H1 (cell line): ENCODE measurements around the gene DNAAF3. TPM values are rescaled to one million over a fixed set of nuclear protein-coding genes. Genes with fewer than 3 reads are reported as not detected.

ENCODE experiments used
- CTCF ChIA-PET: fragments of 300-600 bp; sonication (Branson Sonifier 250); formaldehyde crosslinking; loops from one replicate; lab custom pipeline; 2021; ENCODE audit not compliant: partially characterized antibody; lab: Charles Lee
- POLR2A ChIA-PET: fragments of 300-600 bp; sonication (Branson Sonifier 250); formaldehyde crosslinking; loops from one replicate; lab custom pipeline; 2021; ENCODE audit warnings: inconsistent platforms; ENCODE audit not compliant: partially characterized antibody; lab: Charles Lee
- DNase-seq, 2 experiments: peaks; one replicate each; pipeline versions ENCODE4 v3.0.0 to v3.0.0-alpha.2; 2010 to 2022; ENCODE audit warnings: low spot score in 2 of 2, low read depth in 1 of 2, mixed read lengths in 1 of 2
- FAIRE-seq: peaks from 2 replicates; lab custom pipeline; 2011; peaks lifted over from hg19 to GRCh38; lab: Jason Lieb, UNC
- H2AFZ ChIP-seq: 2 replicates; pipeline ENCODE4 v1.8.1; 2012; ENCODE audit warnings: low read length, inconsistent platforms
- H2AK5ac ChIP-seq: 2 replicates; pipeline ENCODE4 v1.6.1; 2013; ENCODE audit warnings: low read depth, low read length
- H2BK120ac ChIP-seq: replicated peaks from 2 replicates; pipeline ENCODE3; 2013; ENCODE audit warnings: low read depth, low read length, inconsistent platforms
- H2BK12ac ChIP-seq: 2 replicates; pipeline ENCODE4 v1.6.1; 2013; ENCODE audit warnings: low read depth, low read length
- H2BK15ac ChIP-seq: 2 replicates; pipeline ENCODE4 v1.6.1; 2013; ENCODE audit warnings: low read length
- H2BK20ac ChIP-seq: 2 replicates; pipeline ENCODE4 v1.6.1; 2013; ENCODE audit warnings: low read length
- H2BK5ac ChIP-seq: 2 replicates; pipeline ENCODE4 v1.6.1; 2013; ENCODE audit warnings: low read depth, low read length
- H3K14ac ChIP-seq: 2 replicates; pipeline ENCODE4 v1.6.1; 2013; ENCODE audit warnings: inconsistent platforms; ENCODE audit not compliant: insufficient read length
- H3K18ac ChIP-seq: 2 replicates; pipeline ENCODE4 v1.6.1; 2013; ENCODE audit warnings: low read length; ENCODE audit errors: extremely low read depth
- H3K23ac ChIP-seq: 2 replicates; pipeline ENCODE4 v1.6.1; 2013; ENCODE audit warnings: inconsistent platforms; ENCODE audit not compliant: insufficient read length
- H3K23me2 ChIP-seq: 2 replicates; pipeline ENCODE4 v1.6.1; 2013; ENCODE audit warnings: low read depth, low read length
- H3K27ac ChIP-seq: 2 replicates; pipeline ENCODE4 v1.6.1; 2011; ENCODE audit warnings: low read depth, low read length, inconsistent platforms
- H3K27me3 ChIP-seq, 4 experiments: replicated peaks in 1 of 4; 1 replicate in 1 of 4; 2 replicates in 3 of 4; pipeline versions ENCODE4 v1.6.1 to v1.8.1; 2011 to 2013; ENCODE audit warnings: low read length in 3 of 4, mild to moderate bottlenecking in 3 of 4, inconsistent platforms in 2 of 4, mixed read lengths in 2 of 4, moderate library complexity in 1 of 4; ENCODE audit not compliant: control insufficient read depth in 3 of 4, insufficient read depth in 3 of 4; ENCODE audit errors: extremely low read depth in 1 of 4
- H3K36me3 ChIP-seq, 4 experiments: 2 replicates each; pipeline versions ENCODE4 v1.6.1 to v1.8.1; 2011 to 2013; ENCODE audit warnings: mild to moderate bottlenecking in 4 of 4, low read length in 3 of 4, moderate library complexity in 2 of 4, control low read depth in 1 of 4, inconsistent platforms in 1 of 4; ENCODE audit not compliant: insufficient read depth in 4 of 4, control insufficient read depth in 2 of 4
- H3K4ac ChIP-seq: replicated peaks from 2 replicates; pipeline ENCODE3; 2013; ENCODE audit warnings: low read length, low read depth, mixed read lengths, inconsistent platforms; ENCODE audit not compliant: insufficient read length
- H3K4me1 ChIP-seq, 4 experiments: replicated peaks in 1 of 4; 1 replicate in 1 of 4; 2 replicates in 3 of 4; pipeline versions ENCODE4 v1.6.1 to v1.8.1; 2011 to 2013; ENCODE audit warnings: low read length in 3 of 4, inconsistent platforms in 2 of 4, mixed read lengths in 1 of 4; ENCODE audit not compliant: insufficient read depth in 4 of 4, control insufficient read depth in 3 of 4
- H3K4me2 ChIP-seq, 2 experiments: 2 replicates each; pipeline versions ENCODE4 v1.6.1 to v1.8.1; 2011 to 2013; ENCODE audit warnings: low read depth in 2 of 2, low read length in 2 of 2, control low read depth in 1 of 2, inconsistent platforms in 1 of 2, mild to moderate bottlenecking in 1 of 2; ENCODE audit not compliant: insufficient read depth in 1 of 2
- H3K4me3 ChIP-seq, 4 experiments: fragments of 200-600, 300-600 bp in 1 of 4; sonication (generic), shearing (Covaris generic), sonication (Bioruptor Twin) in 1 of 4; 2 replicates each; pipeline versions ENCODE4 v1.5.1 to v1.8.1; 2011 to 2016; ENCODE audit warnings: low read length in 4 of 4, low read depth in 3 of 4, control low read depth in 2 of 4, inconsistent platforms in 2 of 4, mild to moderate bottlenecking in 2 of 4, mixed read lengths in 1 of 4, moderate library complexity in 1 of 4; ENCODE audit not compliant: insufficient read depth in 2 of 4; ENCODE audit errors: extremely low read depth in 1 of 4
- H3K56ac ChIP-seq: replicated peaks from 2 replicates; pipeline ENCODE3; 2013; ENCODE audit warnings: low read depth, mild to moderate bottlenecking, mixed read lengths, low read length, inconsistent platforms; ENCODE audit not compliant: insufficient read length
- H3K79me1 ChIP-seq: 2 replicates; pipeline ENCODE4 v1.6.1; 2013; ENCODE audit warnings: low read depth, low read length, control low read depth
- H3K79me2 ChIP-seq, 2 experiments: 2 replicates each; pipeline versions ENCODE4 v1.6.1 to v1.8.1; 2012 to 2013; ENCODE audit warnings: low read length in 2 of 2, mild to moderate bottlenecking in 2 of 2, inconsistent platforms in 1 of 2; ENCODE audit not compliant: insufficient read depth in 2 of 2, control insufficient read depth in 1 of 2
- H3K9ac ChIP-seq, 4 experiments: replicated peaks in 1 of 4; 1 replicate in 1 of 4; 2 replicates in 3 of 4; pipeline versions ENCODE4 v1.6.1 to v1.8.1; 2011 to 2013; ENCODE audit warnings: low read depth in 3 of 4, low read length in 3 of 4, control low read depth in 2 of 4, mild to moderate bottlenecking in 2 of 4, moderate library complexity in 2 of 4, inconsistent platforms in 1 of 4; ENCODE audit errors: extremely low read depth in 1 of 4
- H3K9me3 ChIP-seq, 2 experiments: 2 replicates each; pipeline versions ENCODE4 v1.6.1 to v1.8.1; 2012 to 2013; ENCODE audit warnings: mild to moderate bottlenecking in 2 of 2, moderate library complexity in 2 of 2, control low read depth in 1 of 2, inconsistent platforms in 1 of 2, low read depth in 1 of 2, low read length in 1 of 2, mixed read lengths in 1 of 2; ENCODE audit not compliant: insufficient read depth in 2 of 2
- H4K20me1 ChIP-seq, 2 experiments: replicated peaks in 1 of 2; 2 replicates each; pipeline versions ENCODE3 to v1.8.1; 2011 to 2013; ENCODE audit warnings: inconsistent platforms in 2 of 2, low read length in 2 of 2, mild to moderate bottlenecking in 1 of 2; ENCODE audit not compliant: insufficient read depth in 2 of 2, control insufficient read depth in 1 of 2
- H4K5ac ChIP-seq: 2 replicates; pipeline ENCODE4 v1.6.1; 2013; ENCODE audit warnings: low read length, low read depth, mixed read lengths, inconsistent platforms; ENCODE audit not compliant: insufficient read length
- H4K8ac ChIP-seq: 2 replicates; pipeline ENCODE4 v1.8.0; 2013; ENCODE audit warnings: mild to moderate bottlenecking, moderate library complexity, low read length, inconsistent platforms; ENCODE audit not compliant: insufficient read depth; ENCODE audit errors: extremely low read depth
- H4K91ac ChIP-seq: replicated peaks from 2 replicates; pipeline ENCODE3; 2013; ENCODE audit warnings: low read length, mixed read lengths, inconsistent platforms; ENCODE audit not compliant: insufficient read length
- ASH2L ChIP-seq: fragments of 200-600, 300-600 bp; sonication (generic); IDR thresholded peaks from one replicate; pipeline ENCODE4 v1.7.1; 2017; ENCODE audit warnings: low read length
- ATF3 ChIP-seq: IDR thresholded peaks from 2 replicates; pipeline ENCODE4 v1.6.1; 2011; ENCODE audit warnings: low read depth, mild to moderate bottlenecking, low read length; ENCODE audit not compliant: insufficient read depth
- CTCF ChIP-seq, 3 experiments: IDR thresholded peaks; 1 replicate in 2 of 3; 2 replicates in 1 of 3; pipeline versions ENCODE4 v1.5.1 to v1.6.1; 2011; ENCODE audit warnings: low read length in 3 of 3, mild to moderate bottlenecking in 3 of 3, inconsistent platforms in 2 of 3, low read depth in 1 of 3, moderate library complexity in 1 of 3; ENCODE audit not compliant: insufficient read depth in 1 of 3; ENCODE audit errors: control extremely low read depth in 1 of 3
- HDAC2 ChIP-seq, 2 experiments: fragments of 300-600 bp in 1 of 2; sonication (generic) in 1 of 2; IDR thresholded peaks; 2 replicates each; pipeline ENCODE4 v1.6.1; 2011 to 2012; ENCODE audit warnings: low read depth in 2 of 2, low read length in 2 of 2, mild to moderate bottlenecking in 2 of 2, moderate library complexity in 2 of 2, borderline replicate concordance in 1 of 2, inconsistent platforms in 1 of 2
- KDM4A ChIP-seq: IDR thresholded peaks from one replicate; pipeline ENCODE4 v1.7.1; 2012; ENCODE audit warnings: low read depth, mild to moderate bottlenecking, moderate library complexity, low read length, inconsistent platforms; ENCODE audit not compliant: severe bottlenecking
- MAFK ChIP-seq: IDR thresholded peaks from 2 replicates; pipeline ENCODE4 v1.6.1; 2012; ENCODE audit warnings: low read depth, mild to moderate bottlenecking, improper control_type of control experiment, low read length
- RAD21 ChIP-seq, 2 experiments: IDR thresholded peaks in 1 of 2; conservative IDR thresholded peaks in 1 of 2; 2 replicates each; pipeline ENCODE4 v1.6.1; 2011; ENCODE audit warnings: low read depth in 2 of 2, low read length in 2 of 2, improper control_type of control experiment in 1 of 2, inconsistent platforms in 1 of 2, mild to moderate bottlenecking in 1 of 2, moderate library complexity in 1 of 2
- WGBS, 2 experiments: shearing (Covaris generic) in 1 of 2; methylation state at CpG; one replicate each; pipeline versions ENCODE4 v1.1.6 to v1.1.7; 2013 to 2015; ENCODE audit warnings: low lambda C conversion rate in 2 of 2, mixed read lengths in 2 of 2, inconsistent platforms in 1 of 2, low coverage in 1 of 2, missing lambda C conversion rate in 1 of 2; ENCODE audit not compliant: insufficient replicate concordance in 2 of 2, insufficient coverage in 1 of 2, insufficient read length in 1 of 2; ENCODE audit errors: extremely low coverage in 1 of 2, missing lambda C conversion rate in 1 of 2; 5-methylcytosine and 5-hydroxymethylcytosine counted together
- polyA plus RNA-seq, 7 experiments: library from polyadenylated mRNA; depleted of rRNA in 3 of 7; stranded (reverse) in 5 of 7; unstranded in 2 of 7; fragments of >200 nt in 5 of 7; fragments of 200-250 nt in 2 of 7; gene quantifications; 1 replicate in 5 of 7; 2 replicates in 1 of 7; 4 replicates in 1 of 7; pipeline versions ENCODE4 v1.2.1 to v1.2.3, GENCODE V29; 2011 to 2013; ENCODE audit warnings: missing spikeins in 2 of 7, mixed read lengths in 2 of 7
- total RNA-seq: library from RNA; stranded (reverse); fragmentation: NEBNext Ultra II Directional; extraction: Animal tissue kit (Norgen Biotek cat#: 25700); gene quantifications from 2 replicates; pipeline ENCODE4 v1.2.1, GENCODE V29; 2021

The DNAAF3 gene
- total and polyA plus RNA-seq, 2 of the 8 experiments (the other 6 are each of a cell fraction or from before 2014, with no cell fraction given): 5.4 to 8.0 TPM

GRCh38 chr19:55146705-55147273, 19.6 kb downstream of the DNAAF3 start:
- POLR2A ChIA-PET: interaction anchor here (0.5 to 2.9 kb wide), 27 partner anchors 10 to 453 kb away, joined by 3 to 19 read pairs (median 3); partner anchors contain the start of genes FIZ1, HSPBP1, PPP1R12C and PPP6R1
- peak overlapping the region in 1 of 4 experiments; percentile 38; a peak in 1 of 7 replicates for H3K9ac ChIP-seq
- CTCF ChIA-PET: interaction anchor here (0.6 to 3.4 kb wide), 19 partner anchors 9 to 486 kb away, joined by 3 to 40 read pairs (median 5); partner anchors contain the start of genes DNAAF3, PPP1R12C and TNNI3
- TF ChIP-seq ASH2L (peak; percentile 40), CTCF (IDR thresholded peaks at IDR 0.05; ENCODE audit: control extremely low read depth in 1 of 3, insufficient read depth in 1 of 3, low read depth in 1 of 3, low read length in 3 of 3) (peak in 2 of 3 experiments; percentile 10 to 14; a peak in 1 of 4 replicates), HDAC2 (IDR thresholded peaks at IDR 0.05; ENCODE audit: borderline replicate concordance in 1 of 2, low read depth in 2 of 2, low read length in 2 of 2) (peak in 1 of 2 experiments; percentile 55; a peak in 1 of 4 replicates), KDM4A (peak; percentile 92), ATF3 (no peak), MAFK (no peak), RAD21 (IDR thresholded peaks at IDR 0.05 in 1 of 2, conservative IDR thresholded peaks at IDR 0.05 in 1 of 2; ENCODE audit: low read depth in 2 of 2, low read length in 2 of 2) (no peak)

More at GRCh38 chr19:55146705-55147273, 19.6 kb downstream of the DNAAF3 start:
- H2BK120ac ChIP-seq: no peak overlapping the region
- no peaks in the 10 kb centered on the region for H3K27me3 ChIP-seq
- peaks cover 0 to 5% (median 1%) of the 10 kb centered on the region in 4 experiments; a peak in 2 of 8 replicates for H3K36me3 ChIP-seq
- peak overlapping the region; percentile 90 for H3K56ac ChIP-seq
- WGBS, 2 experiments: 3% methylated on average over 14 of the region's 27 CpGs; no CpG with 5 or more reads in 1 of the 2 experiments
- peak overlapping the region; percentile 87; the same call in 1 of the 2 replicates for H2BK5ac ChIP-seq
- peak overlapping the region; percentile 66 for H3K4ac ChIP-seq
- H4K91ac ChIP-seq: peak overlapping the region; percentile 98
- peaks cover 6 to 24% (median 13%) of the 10 kb centered on the region in 4 experiments for H3K4me1 ChIP-seq
- H3K14ac ChIP-seq: no peak overlapping the region
- H3K23ac ChIP-seq: no peak overlapping the region
- H2BK12ac ChIP-seq: peak overlapping the region; percentile 60; the same call in 1 of the 2 replicates
- H3K4me2 ChIP-seq: peak overlapping the region; percentile 68 to 70
- H3K18ac ChIP-seq: peak overlapping the region; percentile 97
- peak overlapping the region; percentile 91 for H4K5ac ChIP-seq
- FAIRE-seq (peak; percentile 69), DNase-seq (peak; percentile 73 to 88)
- H3K79me2 ChIP-seq: no peaks in the 10 kb centered on the region
- no peak overlapping the region for H2AFZ ChIP-seq
- peaks cover 7% of the 10 kb centered on the region; the same call in 1 of the 2 replicates for H3K23me2 ChIP-seq
- no peaks in the 10 kb centered on the region for H3K79me1 ChIP-seq
- no peak overlapping the region for H2BK15ac ChIP-seq
- peak overlapping the region; percentile 53 to 83 (median 60) for H3K4me3 ChIP-seq
- no peaks in the 10 kb centered on the region for H4K20me1 ChIP-seq
- peak overlapping the region; percentile 19; the same call in 1 of the 2 replicates for H3K27ac ChIP-seq
- no peak overlapping the region; the same call in 1 of the 2 replicates for H4K8ac ChIP-seq
- no peak overlapping the region for H2BK20ac ChIP-seq
- no peak overlapping the region for H2AK5ac ChIP-seq
- no peaks in the 10 kb centered on the region for H3K9me3 ChIP-seq
